Measurements from ENCODE around the gene QRFP.

DNA sequence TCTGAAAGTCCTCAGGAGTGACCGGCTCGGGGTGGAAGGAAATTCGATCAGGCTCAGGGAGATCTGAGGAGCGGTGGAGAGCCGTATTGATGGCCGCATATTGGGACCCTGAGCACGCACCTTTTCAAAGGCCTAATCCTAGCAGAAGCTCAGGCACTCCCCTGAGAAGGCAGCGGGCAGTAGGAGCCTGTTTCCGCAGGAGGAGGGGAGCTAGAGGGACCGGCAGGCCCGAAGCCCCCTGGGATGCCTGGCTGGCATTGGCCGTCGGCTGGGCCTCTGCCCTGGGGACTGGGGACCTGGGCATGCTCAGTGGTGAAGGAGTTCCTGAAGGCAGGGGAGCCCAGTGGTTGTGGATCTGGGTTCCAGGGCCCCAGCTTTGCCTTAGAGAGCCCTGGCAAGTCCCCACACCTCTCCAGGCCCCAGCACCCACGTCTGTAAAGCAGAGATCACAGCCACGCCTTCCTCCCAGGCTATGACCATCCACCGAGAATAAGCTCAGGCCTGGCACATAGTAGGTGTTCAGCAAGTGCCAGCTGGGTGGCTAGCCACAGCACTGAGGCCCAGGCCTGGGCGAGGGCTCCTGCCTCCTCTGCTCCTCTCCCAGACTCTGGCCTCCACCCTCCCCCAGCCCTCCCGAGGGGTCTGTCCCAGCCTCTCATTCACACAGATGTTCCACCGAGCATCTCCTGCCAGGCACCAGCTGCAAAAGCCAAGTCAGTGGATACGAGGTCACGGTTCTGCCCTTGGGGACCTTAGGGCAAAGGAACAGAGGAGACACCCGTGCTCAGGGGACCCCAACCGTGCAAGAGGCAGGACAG is 17.2 kb upstream of the QRFP start:
- TF ChIP-seq, protein P1, sequence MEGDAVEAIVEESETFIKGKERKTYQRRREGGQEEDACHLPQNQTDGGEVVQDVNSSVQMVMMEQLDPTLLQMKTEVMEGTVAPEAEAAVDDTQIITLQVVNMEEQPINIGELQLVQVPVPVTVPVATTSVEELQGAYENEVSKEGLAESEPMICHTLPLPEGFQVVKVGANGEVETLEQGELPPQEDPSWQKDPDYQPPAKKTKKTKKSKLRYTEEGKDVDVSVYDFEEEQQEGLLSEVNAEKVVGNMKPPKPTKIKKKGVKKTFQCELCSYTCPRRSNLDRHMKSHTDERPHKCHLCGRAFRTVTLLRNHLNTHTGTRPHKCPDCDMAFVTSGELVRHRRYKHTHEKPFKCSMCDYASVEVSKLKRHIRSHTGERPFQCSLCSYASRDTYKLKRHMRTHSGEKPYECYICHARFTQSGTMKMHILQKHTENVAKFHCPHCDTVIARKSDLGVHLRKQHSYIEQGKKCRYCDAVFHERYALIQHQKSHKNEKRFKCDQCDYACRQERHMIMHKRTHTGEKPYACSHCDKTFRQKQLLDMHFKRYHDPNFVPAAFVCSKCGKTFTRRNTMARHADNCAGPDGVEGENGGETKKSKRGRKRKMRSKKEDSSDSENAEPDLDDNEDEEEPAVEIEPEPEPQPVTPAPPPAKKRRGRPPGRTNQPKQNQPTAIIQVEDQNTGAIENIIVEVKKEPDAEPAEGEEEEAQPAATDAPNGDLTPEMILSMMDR (IDR thresholded peaks at IDR 0.05): no peak
- TF ChIP-seq POLR2A (IDR thresholded peaks at IDR 0.05): no peak

Measured in right lobe of liver (tissue), 4 donors.